Ishikawa (cell line): ENCODE measurements around the gene FETUB.

Experiments used
- CEBPB ChIP-seq: IDR thresholded peaks from 2 replicates; pipeline ENCODE4 v1.6.1; 2012
- EGR1 ChIP-seq: IDR thresholded peaks from 2 replicates; pipeline ENCODE4 v1.6.1; 2012
- EP300 ChIP-seq: IDR thresholded peaks from 2 replicates; pipeline ENCODE4 v1.6.1; 2012; ENCODE audit warnings: borderline replicate concordance
- FOXM1 ChIP-seq: IDR thresholded peaks from 2 replicates; pipeline ENCODE4 v1.6.1; 2012; ENCODE audit warnings: low read depth, borderline replicate concordance
- NFIC ChIP-seq: IDR thresholded peaks from 2 replicates; pipeline ENCODE4 v1.6.1; 2012
- RAD21 ChIP-seq: IDR thresholded peaks from 2 replicates; pipeline ENCODE4 v1.6.1; 2012; ENCODE audit warnings: low read depth
- TAF1 ChIP-seq: IDR thresholded peaks from 2 replicates; pipeline ENCODE4 v1.6.1; 2012; ENCODE audit warnings: low read depth, mild to moderate bottlenecking
- TCF12 ChIP-seq: IDR thresholded peaks from 2 replicates; pipeline ENCODE4 v1.6.1; 2012; ENCODE audit warnings: low read depth
- YY1 ChIP-seq: IDR thresholded peaks from 2 replicates; pipeline ENCODE4 v1.6.1; 2012; ENCODE audit warnings: low read depth
- ZBTB7A ChIP-seq: IDR thresholded peaks from 2 replicates; pipeline ENCODE4 v1.6.1; 2012; ENCODE audit warnings: low read depth
- TF ChIP-seq, protein P1 (sequence below): IDR thresholded peaks from 2 replicates; pipeline ENCODE4 v1.6.1; 2012
- TF ChIP-seq, protein P2 (sequence below): IDR thresholded peaks from 2 replicates; pipeline ENCODE4 v1.6.1; 2012; ENCODE audit warnings: low read depth, mild to moderate bottlenecking
- TF ChIP-seq, protein P3 (sequence below): IDR thresholded peaks from 2 replicates; pipeline ENCODE4 v1.6.1; 2012

DNA sequence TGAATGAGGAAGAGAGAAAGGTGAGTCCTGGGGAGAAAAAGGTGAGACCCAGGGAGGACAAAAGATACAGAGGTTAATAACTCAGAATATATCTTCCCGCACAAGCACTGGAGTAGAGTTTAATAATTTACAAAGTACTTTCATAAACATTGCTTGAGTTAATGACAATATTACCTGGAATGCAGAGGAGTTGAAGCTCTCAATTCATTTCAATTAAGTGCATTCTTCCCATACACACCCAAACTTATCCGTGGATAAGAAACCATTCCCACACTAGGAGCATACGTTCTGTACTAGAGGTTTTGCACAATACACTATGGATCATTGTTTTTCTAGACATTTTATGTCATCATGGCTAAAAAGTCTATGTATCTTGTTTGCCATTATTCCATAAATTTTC is 53.6 kb downstream of the FETUB start:
- TF ChIP-seq TCF12 (no peak), CEBPB (no peak), EGR1 (no peak), TAF1 (no peak), EP300 (no peak), ZBTB7A (no peak), YY1 (no peak), FOXM1 (no peak), NFIC (no peak), RAD21 (no peak)
- TF ChIP-seq, protein P1, sequence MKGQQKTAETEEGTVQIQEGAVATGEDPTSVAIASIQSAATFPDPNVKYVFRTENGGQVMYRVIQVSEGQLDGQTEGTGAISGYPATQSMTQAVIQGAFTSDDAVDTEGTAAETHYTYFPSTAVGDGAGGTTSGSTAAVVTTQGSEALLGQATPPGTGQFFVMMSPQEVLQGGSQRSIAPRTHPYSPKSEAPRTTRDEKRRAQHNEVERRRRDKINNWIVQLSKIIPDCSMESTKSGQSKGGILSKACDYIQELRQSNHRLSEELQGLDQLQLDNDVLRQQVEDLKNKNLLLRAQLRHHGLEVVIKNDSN = no peak
- TF ChIP-seq, protein P2, sequence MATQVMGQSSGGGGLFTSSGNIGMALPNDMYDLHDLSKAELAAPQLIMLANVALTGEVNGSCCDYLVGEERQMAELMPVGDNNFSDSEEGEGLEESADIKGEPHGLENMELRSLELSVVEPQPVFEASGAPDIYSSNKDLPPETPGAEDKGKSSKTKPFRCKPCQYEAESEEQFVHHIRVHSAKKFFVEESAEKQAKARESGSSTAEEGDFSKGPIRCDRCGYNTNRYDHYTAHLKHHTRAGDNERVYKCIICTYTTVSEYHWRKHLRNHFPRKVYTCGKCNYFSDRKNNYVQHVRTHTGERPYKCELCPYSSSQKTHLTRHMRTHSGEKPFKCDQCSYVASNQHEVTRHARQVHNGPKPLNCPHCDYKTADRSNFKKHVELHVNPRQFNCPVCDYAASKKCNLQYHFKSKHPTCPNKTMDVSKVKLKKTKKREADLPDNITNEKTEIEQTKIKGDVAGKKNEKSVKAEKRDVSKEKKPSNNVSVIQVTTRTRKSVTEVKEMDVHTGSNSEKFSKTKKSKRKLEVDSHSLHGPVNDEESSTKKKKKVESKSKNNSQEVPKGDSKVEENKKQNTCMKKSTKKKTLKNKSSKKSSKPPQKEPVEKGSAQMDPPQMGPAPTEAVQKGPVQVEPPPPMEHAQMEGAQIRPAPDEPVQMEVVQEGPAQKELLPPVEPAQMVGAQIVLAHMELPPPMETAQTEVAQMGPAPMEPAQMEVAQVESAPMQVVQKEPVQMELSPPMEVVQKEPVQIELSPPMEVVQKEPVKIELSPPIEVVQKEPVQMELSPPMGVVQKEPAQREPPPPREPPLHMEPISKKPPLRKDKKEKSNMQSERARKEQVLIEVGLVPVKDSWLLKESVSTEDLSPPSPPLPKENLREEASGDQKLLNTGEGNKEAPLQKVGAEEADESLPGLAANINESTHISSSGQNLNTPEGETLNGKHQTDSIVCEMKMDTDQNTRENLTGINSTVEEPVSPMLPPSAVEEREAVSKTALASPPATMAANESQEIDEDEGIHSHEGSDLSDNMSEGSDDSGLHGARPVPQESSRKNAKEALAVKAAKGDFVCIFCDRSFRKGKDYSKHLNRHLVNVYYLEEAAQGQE = no peak
- TF ChIP-seq, protein P3, sequence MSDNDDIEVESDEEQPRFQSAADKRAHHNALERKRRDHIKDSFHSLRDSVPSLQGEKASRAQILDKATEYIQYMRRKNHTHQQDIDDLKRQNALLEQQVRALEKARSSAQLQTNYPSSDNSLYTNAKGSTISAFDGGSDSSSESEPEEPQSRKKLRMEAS = no peak
